Measurements from ENCODE around the gene SYT15.

DNA sequence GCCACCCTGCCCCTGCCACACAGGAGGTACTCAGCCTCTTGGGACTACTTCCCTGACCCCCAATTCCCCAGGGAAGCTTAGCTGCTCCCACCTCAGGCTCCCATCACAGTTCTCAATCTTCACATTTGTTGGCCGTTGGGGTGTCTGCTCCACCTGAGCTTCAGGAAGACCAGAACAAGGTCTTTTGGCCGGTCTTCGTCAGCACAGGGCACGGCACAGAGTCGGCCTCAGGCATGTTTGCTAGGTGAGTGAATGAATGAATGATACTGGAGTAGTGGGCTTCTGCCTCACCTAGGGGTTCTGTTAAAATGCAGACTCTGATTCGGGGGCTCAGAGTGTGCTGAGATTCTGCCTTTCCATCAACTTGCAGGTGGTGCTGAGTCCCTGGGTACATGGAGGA lies 42.8 kb upstream of the SYT15 start:
- TF ChIP-seq, protein P1, sequence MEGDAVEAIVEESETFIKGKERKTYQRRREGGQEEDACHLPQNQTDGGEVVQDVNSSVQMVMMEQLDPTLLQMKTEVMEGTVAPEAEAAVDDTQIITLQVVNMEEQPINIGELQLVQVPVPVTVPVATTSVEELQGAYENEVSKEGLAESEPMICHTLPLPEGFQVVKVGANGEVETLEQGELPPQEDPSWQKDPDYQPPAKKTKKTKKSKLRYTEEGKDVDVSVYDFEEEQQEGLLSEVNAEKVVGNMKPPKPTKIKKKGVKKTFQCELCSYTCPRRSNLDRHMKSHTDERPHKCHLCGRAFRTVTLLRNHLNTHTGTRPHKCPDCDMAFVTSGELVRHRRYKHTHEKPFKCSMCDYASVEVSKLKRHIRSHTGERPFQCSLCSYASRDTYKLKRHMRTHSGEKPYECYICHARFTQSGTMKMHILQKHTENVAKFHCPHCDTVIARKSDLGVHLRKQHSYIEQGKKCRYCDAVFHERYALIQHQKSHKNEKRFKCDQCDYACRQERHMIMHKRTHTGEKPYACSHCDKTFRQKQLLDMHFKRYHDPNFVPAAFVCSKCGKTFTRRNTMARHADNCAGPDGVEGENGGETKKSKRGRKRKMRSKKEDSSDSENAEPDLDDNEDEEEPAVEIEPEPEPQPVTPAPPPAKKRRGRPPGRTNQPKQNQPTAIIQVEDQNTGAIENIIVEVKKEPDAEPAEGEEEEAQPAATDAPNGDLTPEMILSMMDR (conservative IDR thresholded peaks at IDR 0.05) = no peak
- TF ChIP-seq ZFX (IDR thresholded peaks at IDR 0.05) = no peak
